HUES48 (cell line): ENCODE measurements around the gene DHRS1.

Experiments used
- H3K27ac ChIP-seq: one replicate; pipeline ENCODE4 v1.7.0; 2013; ENCODE audit warnings: low read depth, low read length, inconsistent platforms
- H3K27me3 ChIP-seq: 2 replicates; pipeline ENCODE4 v1.6.1; 2013; ENCODE audit warnings: mild to moderate bottlenecking, low read length; ENCODE audit not compliant: control insufficient read depth, insufficient read depth
- H3K36me3 ChIP-seq: 2 replicates; pipeline ENCODE4 v1.6.1; 2013; ENCODE audit warnings: low read length; ENCODE audit not compliant: control insufficient read depth, insufficient read depth
- H3K4me1 ChIP-seq: 2 replicates; pipeline ENCODE4 v1.6.1; 2013; ENCODE audit warnings: mild to moderate bottlenecking, low read length; ENCODE audit not compliant: control insufficient read depth, insufficient read depth
- H3K4me3 ChIP-seq: 2 replicates; pipeline ENCODE4 v1.5.1; 2013; ENCODE audit warnings: mild to moderate bottlenecking, low read depth, low read length
- H3K9ac ChIP-seq: 2 replicates; pipeline ENCODE4 v1.6.1; 2013; ENCODE audit warnings: mild to moderate bottlenecking, low read depth, low read length, moderate library complexity
- H3K9me3 ChIP-seq: 2 replicates; pipeline ENCODE4 v1.6.1; 2013; ENCODE audit warnings: low read length; ENCODE audit not compliant: control insufficient read depth, insufficient read depth

Gene DHRS1

DNA sequence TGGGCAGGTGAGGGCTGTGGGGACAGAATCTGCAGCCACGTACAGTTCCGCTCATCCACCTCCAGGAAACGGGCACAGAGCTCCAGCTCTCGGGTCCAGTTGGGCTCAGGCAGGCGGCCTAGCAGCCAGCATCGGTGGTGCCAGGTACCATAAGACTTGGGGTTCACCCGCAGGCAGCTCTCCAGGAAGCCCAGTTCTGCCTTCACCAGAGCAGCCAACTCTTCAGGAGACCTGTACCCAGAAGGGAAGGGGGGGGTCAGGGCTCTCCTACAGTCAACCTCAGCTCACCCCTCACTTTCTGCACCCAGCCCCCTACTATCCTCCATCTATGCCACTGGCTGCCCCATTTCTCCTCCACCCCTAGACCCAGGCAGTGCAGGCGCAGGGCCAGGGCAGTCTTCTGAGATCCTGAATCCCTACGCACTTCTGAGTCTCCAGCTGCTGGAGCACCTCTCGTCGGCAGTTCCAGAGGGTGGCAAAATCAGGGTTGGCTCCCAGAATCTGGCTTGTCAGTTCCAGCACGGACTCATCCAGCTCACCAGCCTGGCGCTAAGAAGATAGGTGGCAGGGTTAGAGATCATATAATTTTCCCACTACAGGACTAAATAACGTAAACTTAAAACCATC is 29.6 kb downstream of the DHRS1 start:
- Histone ChIP-seq H3K27ac (no peak overlapping the region), H3K36me3 (peaks cover 9% of the 10 kb centered on the region), H3K4me1 (peaks cover 7% of the 10 kb centered on the region; the same call in 1 of the 2 replicates), H3K9ac (no peak overlapping the region), H3K4me3 (no peak overlapping the region), H3K27me3 (no peaks in the 10 kb centered on the region), H3K9me3 (no peaks in the 10 kb centered on the region)

DNA sequence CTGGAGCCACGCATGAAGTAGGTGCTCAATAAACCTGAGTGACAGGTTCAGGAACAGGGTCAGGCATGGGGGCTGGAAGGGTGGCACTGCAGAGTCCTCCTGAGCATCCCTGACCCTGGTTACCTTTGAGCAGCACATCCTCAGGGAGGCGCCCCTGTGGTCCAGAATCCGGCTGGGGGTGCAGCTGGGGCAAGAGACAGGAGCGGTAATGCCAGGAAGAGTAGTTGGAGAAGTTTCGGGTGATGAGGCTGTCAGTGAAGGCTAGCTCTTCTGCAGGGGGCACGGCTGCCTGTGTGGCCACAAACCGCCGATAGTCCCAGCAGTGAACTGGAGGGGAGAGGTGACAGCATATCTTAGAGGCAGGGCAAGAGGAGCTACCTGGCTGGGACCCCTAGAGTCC is 30.2 kb downstream of the DHRS1 start:
- Histone ChIP-seq H3K9ac (no peak overlapping the region), H3K27me3 (no peaks in the 10 kb centered on the region), H3K4me3 (no peak overlapping the region)

DNA sequence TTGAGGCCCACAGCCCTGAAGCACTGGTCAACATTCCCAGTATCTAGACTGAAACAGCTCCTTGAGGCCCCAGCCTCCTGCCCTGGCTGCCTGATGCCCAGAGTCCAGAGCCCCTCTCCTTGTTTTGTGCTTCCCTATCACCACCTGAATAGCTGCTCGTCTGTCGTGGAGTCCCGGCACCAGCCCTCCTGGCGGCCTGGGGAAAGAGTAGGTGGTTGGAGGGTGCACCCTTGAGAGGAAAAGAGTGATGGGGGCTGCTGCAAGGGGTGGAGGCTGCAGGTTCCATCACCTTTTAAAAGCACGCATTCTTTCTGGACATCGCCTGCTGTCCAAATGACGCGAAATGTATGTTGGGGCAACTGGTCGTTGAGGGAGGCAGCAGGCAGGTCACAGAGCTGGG is 31.4 kb downstream of the DHRS1 start:
- Histone ChIP-seq H3K4me3 (no peak overlapping the region), H3K27ac (no peak overlapping the region), H3K9ac (no peak overlapping the region), H3K9me3 (no peaks in the 10 kb centered on the region), H3K4me1 (0 out of 2 replicates have a peak, but pooled peaks cover 4% of the 10 kb centered on the region), H3K36me3 (peaks cover 9% of the 10 kb centered on the region), H3K27me3 (no peaks in the 10 kb centered on the region)

More for the DNA sequence above, 30.2 kb downstream of the DHRS1 start:
- Histone ChIP-seq H3K27ac (no peak overlapping the region), H3K36me3 (peaks cover 9% of the 10 kb centered on the region), H3K4me1 (peaks cover 7% of the 10 kb centered on the region; the same call in 1 of the 2 replicates), H3K9me3 (no peaks in the 10 kb centered on the region)

DNA sequence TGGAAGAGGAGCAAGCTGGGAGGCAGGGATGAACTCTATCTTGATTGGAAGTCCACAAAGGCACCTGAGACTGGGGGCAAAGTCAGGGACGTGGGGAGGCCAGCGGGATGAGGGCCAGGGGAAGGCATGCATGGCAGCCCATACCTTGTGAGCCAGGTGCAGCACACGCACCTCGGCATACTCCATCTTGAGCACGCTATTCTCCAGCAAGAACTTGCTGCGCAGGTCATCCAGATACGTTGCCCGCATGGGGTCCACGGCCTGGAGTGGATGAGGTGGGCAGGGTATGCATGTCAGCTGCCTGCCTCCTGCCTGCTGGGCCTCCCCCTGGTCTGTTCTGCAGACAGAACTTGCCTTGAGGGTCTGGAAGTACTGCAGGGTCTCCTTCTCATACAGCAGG is 32.1 kb downstream of the DHRS1 start:
- no peak overlapping the region for H3K4me3 ChIP-seq
- peaks cover 9% of the 10 kb centered on the region for H3K36me3 ChIP-seq
- H3K27ac ChIP-seq, result no peak overlapping the region
- no peak overlapping the region for H3K9ac ChIP-seq
- no peaks in the 10 kb centered on the region for H3K27me3 ChIP-seq
- no peaks in the 10 kb centered on the region for H3K9me3 ChIP-seq
- H3K4me1 ChIP-seq, result 0 out of 2 replicates have a peak, but pooled peaks cover 4% of the 10 kb centered on the region

DNA sequence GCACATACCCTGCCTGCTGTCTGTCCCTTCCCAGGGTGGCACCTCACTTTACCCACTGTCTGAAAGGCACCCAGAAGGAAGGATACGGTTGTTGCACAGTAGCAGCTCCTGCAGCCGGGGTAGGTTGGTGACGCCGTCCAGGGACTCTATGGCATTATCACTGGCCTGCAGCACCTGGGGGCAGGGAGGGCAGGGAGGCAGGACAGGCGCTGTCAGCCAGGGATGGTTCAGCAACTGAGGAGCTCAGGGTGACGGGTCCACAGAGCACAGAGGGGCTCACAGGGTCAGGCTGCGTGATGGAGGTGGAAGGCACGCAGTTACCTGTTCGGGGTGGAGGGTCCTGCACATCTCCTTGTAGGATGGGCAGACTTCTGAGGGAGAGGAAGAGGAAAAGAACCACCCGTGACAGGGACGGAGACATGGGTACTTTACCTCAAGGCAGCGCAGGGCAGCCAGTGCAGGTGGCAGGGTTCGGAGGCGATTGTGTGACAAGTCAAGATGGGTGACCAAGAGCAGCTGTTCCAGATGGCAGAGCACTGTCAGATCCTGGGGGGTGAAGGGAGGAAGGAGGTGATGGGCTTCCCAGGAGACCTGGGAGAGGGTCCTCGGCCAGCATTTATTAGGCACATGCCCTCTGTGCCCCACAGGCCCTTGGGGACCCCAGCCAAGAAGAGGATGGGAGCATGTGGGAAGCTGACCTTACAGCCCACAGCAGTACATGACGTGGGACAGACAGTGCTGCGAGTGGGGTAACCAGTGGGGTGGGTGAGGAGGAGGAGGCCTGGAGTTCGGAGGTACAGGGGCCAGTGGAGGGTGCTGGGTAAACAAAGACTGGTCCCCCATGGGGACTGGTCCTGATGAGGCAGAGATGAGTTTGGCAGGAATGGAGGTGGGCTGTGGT is 33.0 kb downstream of the DHRS1 start:
- Histone ChIP-seq H3K9me3 (no peaks in the 10 kb centered on the region), H3K9ac (no peak overlapping the region), H3K4me3 (no peak overlapping the region), H3K27ac (no peak overlapping the region), H3K27me3 (no peaks in the 10 kb centered on the region), H3K36me3 (peaks cover 9% of the 10 kb centered on the region), H3K4me1 (no peaks in the 10 kb centered on the region)

DNA sequence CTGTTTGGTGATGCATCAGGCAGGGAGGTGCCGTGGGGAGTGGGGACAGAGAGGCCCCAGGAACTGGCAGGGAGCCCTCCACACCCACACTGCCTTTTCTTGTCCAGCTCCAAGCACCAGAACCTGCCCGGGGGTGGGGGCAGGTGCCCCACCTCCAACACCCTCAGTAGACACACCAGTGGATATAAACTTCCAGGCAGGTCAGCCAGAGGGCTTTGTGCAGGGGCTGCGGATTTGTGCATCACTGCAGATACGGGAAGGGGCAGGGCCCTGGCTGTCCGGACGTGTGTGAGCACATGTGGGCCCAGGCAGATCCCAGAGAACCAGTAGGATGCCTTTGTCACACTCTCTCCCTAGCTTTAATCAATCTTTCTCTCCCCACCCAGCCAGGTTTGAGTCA is 35.3 kb downstream of the DHRS1 start:
- Histone ChIP-seq H3K4me1 (no peaks in the 10 kb centered on the region), H3K27me3 (no peaks in the 10 kb centered on the region), H3K36me3 (peaks cover 9% of the 10 kb centered on the region), H3K4me3 (no peak overlapping the region), H3K9ac (no peak overlapping the region), H3K9me3 (no peaks in the 10 kb centered on the region), H3K27ac (no peak overlapping the region)

DNA sequence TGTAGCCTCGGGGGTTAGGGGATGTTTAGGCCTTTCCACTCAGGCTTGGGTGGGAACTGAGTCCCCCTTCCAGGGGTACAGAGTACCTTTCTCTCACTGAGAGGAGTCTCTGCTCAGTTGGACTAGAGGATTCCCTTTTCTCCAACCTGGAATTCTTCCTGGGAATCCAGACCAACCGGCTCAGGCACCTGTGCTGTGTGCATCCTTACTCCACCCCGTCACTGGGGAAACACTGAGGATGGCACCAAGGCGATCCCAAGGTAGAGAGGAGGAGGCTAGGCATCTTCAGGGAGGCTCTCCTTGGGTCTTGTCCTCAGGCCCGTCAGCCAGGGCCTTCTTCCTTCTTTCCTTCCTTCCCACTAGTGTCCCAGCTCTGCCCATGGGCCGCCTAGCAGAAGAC is 35.7 kb downstream of the DHRS1 start:
- Histone ChIP-seq H3K36me3 (peaks cover 9% of the 10 kb centered on the region), H3K27me3 (no peaks in the 10 kb centered on the region), H3K4me1 (no peaks in the 10 kb centered on the region), H3K27ac (no peak overlapping the region), H3K9me3 (no peaks in the 10 kb centered on the region), H3K9ac (no peak overlapping the region), H3K4me3 (no peak overlapping the region)

DNA sequence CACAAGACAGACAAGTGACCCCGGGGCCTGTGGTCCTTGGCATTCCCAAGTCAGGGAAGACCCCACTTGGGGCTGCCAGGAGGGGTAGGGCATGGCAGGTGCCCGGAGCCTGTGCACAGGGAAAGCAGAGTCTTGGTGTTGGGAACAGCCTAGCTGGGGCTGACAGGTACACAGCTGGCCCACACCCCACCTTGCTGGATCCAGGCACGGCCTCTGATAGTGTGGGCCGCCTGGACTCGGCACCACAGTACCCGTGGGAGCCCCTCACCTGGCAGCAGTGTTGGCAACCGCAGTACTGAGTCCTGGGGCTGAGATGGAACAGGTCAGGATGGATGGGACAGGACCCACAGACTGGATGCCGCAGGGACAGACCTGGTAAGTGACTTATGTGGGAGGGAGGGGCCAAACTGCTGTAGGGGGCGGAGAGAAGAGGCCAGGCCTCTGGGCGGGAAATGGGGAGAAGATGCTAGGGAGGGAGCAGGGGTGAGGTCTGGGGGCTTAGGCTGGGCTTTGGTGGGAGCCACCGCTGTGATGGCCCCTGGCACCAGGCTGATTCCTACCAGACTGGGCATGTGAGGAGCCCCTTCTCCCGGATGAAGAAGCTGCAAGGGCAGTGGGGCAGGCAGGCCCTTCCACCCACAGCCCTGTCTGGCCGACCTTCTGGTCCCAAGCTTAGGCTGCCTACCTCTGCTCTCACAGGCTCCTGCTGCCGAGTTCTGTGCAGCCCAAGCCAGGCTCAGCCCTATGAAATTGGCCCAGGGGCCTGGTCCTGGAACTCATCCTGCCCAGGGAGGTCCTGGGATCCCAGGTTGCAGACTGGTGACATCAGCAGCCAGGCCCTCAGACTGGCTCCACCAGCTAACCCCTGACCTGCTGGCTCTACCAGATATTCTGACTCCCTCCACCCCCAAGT is 36.5 kb downstream of the DHRS1 start, which contains the start of gene TGM1:
TGM1 (minus strand) TSS at position 357 of the 913 bp plus-strand sequence. CDS start 825 bp downstream, outside the sequence.
- Histone ChIP-seq H3K4me3 (no peak within 1 kb of the TSS), H3K4me1 (no peaks in the 10 kb centered on the region), H3K9me3 (no peaks in the 10 kb centered on the region), H3K27ac (no peak within 1 kb of the TSS), H3K36me3 (peaks cover 9% of the 10 kb centered on the region; the same call in 1 of the 2 replicates), H3K9ac (no peak within 1 kb of the TSS), H3K27me3 (no peaks in the 10 kb centered on the region)

DNA sequence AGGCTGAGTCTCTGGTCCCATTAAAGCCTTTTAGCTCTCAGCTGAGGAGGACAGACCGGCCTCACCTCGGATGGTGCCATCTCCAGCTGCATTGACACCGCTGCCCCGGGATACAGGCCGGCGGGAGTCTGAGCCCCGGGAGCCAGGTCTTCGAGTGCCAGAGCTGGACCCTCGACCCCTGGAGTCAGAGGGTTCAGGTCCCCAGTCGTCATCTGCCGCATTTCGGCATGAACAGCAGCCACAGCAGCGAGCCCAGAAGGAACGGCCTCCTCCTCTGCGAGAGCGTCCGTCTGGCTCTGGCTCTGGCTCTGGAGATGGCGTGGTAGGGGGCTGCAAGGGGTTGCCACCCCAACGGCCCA is 37.6 kb downstream of the DHRS1 start:
- Histone ChIP-seq H3K4me1 (no peaks in the 10 kb centered on the region), H3K27me3 (no peaks in the 10 kb centered on the region), H3K27ac (no peak overlapping the region), H3K36me3 (peaks cover 6% of the 10 kb centered on the region; the same call in 1 of the 2 replicates), H3K4me3 (no peak overlapping the region), H3K9ac (no peak overlapping the region), H3K9me3 (no peaks in the 10 kb centered on the region)

DNA sequence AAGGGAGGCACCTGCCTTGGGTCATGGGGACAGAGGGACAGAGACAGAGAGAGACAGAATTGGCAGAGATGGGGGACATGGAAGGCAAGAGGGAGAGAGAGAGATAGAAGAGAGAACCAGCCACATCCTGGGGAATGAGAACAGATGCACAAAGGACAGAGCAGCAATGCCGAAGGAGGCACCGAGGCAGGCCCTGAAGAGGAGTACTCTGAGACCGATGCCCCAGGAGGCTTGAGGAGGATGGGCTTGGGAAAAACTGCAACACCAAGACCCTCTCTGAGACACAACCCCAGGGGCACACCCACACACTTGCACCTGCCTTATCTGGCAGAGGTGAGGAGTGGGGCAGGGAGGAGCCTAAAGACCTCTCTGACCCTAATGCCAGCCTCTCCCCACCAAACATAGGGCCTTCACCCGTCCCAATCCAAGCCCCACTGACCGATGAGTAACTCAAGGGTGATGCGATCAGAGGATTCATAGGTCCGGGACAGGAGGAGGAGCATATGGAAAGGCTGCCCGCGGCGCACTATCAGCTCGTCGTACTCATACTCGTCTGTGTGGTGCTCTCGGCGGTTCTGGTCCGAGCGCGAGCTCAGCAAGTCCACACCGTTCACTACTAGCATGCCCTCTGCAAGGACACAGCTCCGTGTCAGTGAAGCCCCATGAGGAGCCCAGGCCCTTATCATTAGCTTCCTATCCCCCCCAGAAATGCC is 38.2 kb downstream of the DHRS1 start:
- H3K27me3 ChIP-seq, result no peaks in the 10 kb centered on the region
- H3K9me3 ChIP-seq, result no peaks in the 10 kb centered on the region
- no peak overlapping the region for H3K27ac ChIP-seq
- H3K4me3 ChIP-seq, result no peak overlapping the region
- no peaks in the 10 kb centered on the region for H3K4me1 ChIP-seq
- H3K9ac ChIP-seq, result no peak overlapping the region
- H3K36me3 ChIP-seq, result peaks cover 3% of the 10 kb centered on the region; the same call in 1 of the 2 replicates
